AG09309 (cell line): ENCODE measurements around the gene KAZN.

Experiments used
- DNase-seq: peaks from one replicate; pipeline ENCODE4 v3.0.0-alpha.2; 2010; ENCODE audit warnings: low read depth
- H3K4me3 ChIP-seq: 2 replicates; pipeline ENCODE4 v1.5.1; 2011; ENCODE audit warnings: mild to moderate bottlenecking, low read depth, low read length, moderate library complexity; ENCODE audit not compliant: control insufficient read depth
- TF ChIP-seq, protein P1 (sequence below): IDR thresholded peaks from 2 replicates; pipeline ENCODE4 v1.5.1; 2011; ENCODE audit warnings: mild to moderate bottlenecking, low read depth, low read length, inconsistent platforms; ENCODE audit not compliant: insufficient read depth, control insufficient read depth; ENCODE audit errors: missing control alignments

The KAZN gene

GRCh38 chr1:15007368-15007767, 408.9 kb downstream of the KAZN start:
- TF ChIP-seq, protein P1, sequence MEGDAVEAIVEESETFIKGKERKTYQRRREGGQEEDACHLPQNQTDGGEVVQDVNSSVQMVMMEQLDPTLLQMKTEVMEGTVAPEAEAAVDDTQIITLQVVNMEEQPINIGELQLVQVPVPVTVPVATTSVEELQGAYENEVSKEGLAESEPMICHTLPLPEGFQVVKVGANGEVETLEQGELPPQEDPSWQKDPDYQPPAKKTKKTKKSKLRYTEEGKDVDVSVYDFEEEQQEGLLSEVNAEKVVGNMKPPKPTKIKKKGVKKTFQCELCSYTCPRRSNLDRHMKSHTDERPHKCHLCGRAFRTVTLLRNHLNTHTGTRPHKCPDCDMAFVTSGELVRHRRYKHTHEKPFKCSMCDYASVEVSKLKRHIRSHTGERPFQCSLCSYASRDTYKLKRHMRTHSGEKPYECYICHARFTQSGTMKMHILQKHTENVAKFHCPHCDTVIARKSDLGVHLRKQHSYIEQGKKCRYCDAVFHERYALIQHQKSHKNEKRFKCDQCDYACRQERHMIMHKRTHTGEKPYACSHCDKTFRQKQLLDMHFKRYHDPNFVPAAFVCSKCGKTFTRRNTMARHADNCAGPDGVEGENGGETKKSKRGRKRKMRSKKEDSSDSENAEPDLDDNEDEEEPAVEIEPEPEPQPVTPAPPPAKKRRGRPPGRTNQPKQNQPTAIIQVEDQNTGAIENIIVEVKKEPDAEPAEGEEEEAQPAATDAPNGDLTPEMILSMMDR, result no peak
- DNase-seq, result no peak
- H3K4me3 ChIP-seq, result no peak overlapping the region

- DNase-seq, result no peak
- TF ChIP-seq, protein P1, result no peak
- no peak overlapping the region for H3K4me3 ChIP-seq
Measured at GRCh38 chr1:15007842-15008241, 409.4 kb downstream of the KAZN start.

DNA sequence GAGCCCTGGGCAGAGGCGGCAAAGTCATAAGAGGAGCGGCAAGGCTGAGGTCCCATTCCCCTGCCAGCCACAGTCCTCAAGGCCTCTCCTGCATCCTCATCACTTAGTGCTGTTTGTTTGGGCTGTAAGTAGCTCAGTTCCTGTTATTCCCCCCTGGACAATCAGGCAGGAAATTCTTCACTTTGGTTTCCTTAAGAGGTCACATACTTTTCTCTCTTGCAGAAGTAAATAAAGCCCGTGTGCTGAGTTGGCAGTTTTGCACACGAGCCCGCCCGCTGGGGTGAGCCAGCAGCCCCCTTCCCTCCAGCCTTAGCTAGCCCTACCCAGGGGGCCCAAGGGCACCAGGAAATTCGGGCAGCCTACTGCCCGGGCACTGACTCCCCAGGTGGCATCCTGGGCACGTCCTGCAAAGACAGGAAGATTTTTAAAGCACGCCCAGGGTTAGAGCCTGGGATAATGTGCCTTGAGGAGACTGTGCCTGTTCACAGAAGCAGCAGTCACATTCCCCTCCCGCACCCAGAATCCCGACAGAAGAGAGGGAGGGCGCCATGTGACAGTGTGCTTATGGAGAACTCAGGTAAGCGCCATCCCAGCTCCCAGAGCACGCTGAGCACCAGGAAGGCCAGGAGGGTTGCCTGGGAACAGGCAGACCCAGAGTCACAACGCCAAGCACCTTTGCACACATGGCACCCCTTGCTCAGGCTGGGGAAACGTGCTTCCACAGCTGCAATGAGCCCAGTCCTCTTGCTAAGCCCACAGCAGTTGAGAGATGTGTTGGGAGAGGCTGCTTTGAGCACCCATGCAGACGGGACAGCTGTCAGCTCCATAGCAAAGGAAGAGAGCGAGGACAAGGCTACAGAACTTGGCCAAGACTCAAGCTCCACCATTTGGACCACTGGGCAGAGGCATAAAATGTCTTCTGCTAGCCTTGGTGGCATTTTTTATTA, 410.6 kb downstream of the KAZN start:
- TF ChIP-seq, protein P1, result no peak
- no peak for DNase-seq
- no peak overlapping the region for H3K4me3 ChIP-seq

- no peak overlapping the region for H3K4me3 ChIP-seq
- no peak for DNase-seq
- TF ChIP-seq, protein P1, result no peak
Measured at GRCh38 chr1:15011160-15011559, 412.7 kb downstream of the KAZN start.

DNA sequence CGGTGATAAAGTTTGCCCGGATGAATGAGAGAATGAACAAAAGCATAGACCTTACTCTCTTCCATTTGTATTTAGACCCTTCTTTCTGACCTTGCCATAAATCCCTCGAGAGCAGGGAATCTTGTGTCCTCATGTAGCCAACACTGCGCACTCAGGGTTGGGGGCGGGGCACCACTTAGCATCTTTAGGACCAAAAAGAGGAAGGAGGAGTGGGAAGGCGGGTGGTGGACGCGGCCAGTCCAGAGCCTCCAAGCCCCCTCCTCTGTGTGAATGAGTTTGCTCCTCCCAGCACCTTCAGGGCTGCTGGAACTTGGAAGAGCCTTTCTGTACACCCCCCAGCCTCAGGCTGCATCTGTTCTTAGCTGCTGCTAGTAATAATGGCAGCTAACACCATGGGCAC, 413.2 kb downstream of the KAZN start:
- no peak overlapping the region for H3K4me3 ChIP-seq
- DNase-seq, result no peak
- TF ChIP-seq, protein P1, result no peak

- DNase-seq, result no peak
- no peak overlapping the region for H3K4me3 ChIP-seq
- TF ChIP-seq, protein P1, result no peak
Measured at GRCh38 chr1:15012822-15013221, 414.3 kb downstream of the KAZN start.
